ENCODE measurements around the gene ZNF701.
A peak's percentile ranks its signal among the peaks of the same experiment; 100 is the strongest.
"Not testable (repeated sequence)": the region's sequence is repeated elsewhere in the genome, so short reads cannot be mapped to it uniquely, and the experiment has no call there.

The ZNF701 gene

GRCh38 chr19:52601025-52601973 is 31.2 kb downstream of the ZNF701 start:
- peak overlapping the region; percentile 61; the same call in 1 of the 2 replicates for H3K27ac ChIP-seq (ENCODE audit: low read depth, low read length)
- peaks cover 15% of the 10 kb centered on the region; the same call in 1 of the 2 replicates for H3K9me3 ChIP-seq (ENCODE audit: control insufficient read depth, insufficient read depth, low read depth, low read length)
- peaks cover 30% of the 10 kb centered on the region for H3K36me3 ChIP-seq (ENCODE audit: control insufficient read depth, insufficient read depth, low read length)
- H3K4me3 ChIP-seq (ENCODE audit: low read depth, low read length) = peak overlapping the region; percentile 80
- peak overlapping the region; percentile 73 for H3K9ac ChIP-seq (ENCODE audit: low read length)
- H3K27me3 ChIP-seq (ENCODE audit: control insufficient read depth, insufficient read depth, low read length) = no peaks in the 10 kb centered on the region
- peaks cover 5% of the 10 kb centered on the region for H3K4me1 ChIP-seq (ENCODE audit: control insufficient read depth, insufficient read depth, low read length)

GRCh38 chr19:52601974-52602366 is 31.9 kb downstream of the ZNF701 start:
- H3K9me3 ChIP-seq (ENCODE audit: control insufficient read depth, insufficient read depth, low read depth, low read length); H3K4me1 ChIP-seq (ENCODE audit: control insufficient read depth, insufficient read depth, low read length); H3K27ac ChIP-seq (ENCODE audit: low read depth, low read length); H3K27me3 ChIP-seq (ENCODE audit: control insufficient read depth, insufficient read depth, low read length): not testable (repeated sequence)
- Histone ChIP-seq H3K36me3 (ENCODE audit: control insufficient read depth, insufficient read depth, low read length) (peaks cover 23% of the 10 kb centered on the region), H3K4me3 (ENCODE audit: low read depth, low read length) (peak overlapping the region; percentile 80), H3K9ac (ENCODE audit: low read length) (peak overlapping the region; percentile 73)

- H3K36me3 ChIP-seq (ENCODE audit: control insufficient read depth, insufficient read depth, low read length) = peaks cover 15% of the 10 kb centered on the region
- H3K4me3 ChIP-seq (ENCODE audit: low read depth, low read length) = no peak overlapping the region
- no peaks in the 10 kb centered on the region for H3K27me3 ChIP-seq (ENCODE audit: control insufficient read depth, insufficient read depth, low read length)
- H3K9me3 ChIP-seq (ENCODE audit: control insufficient read depth, insufficient read depth, low read depth, low read length) = no peaks in the 10 kb centered on the region
- no peak overlapping the region for H3K9ac ChIP-seq (ENCODE audit: low read length)
- peaks cover 5% of the 10 kb centered on the region for H3K4me1 ChIP-seq (ENCODE audit: control insufficient read depth, insufficient read depth, low read length)
- no peak overlapping the region for H3K27ac ChIP-seq (ENCODE audit: low read depth, low read length)
These were observed 32.9 kb downstream of the ZNF701 start for GRCh38 chr19:52602941-52603340.

DNA sequence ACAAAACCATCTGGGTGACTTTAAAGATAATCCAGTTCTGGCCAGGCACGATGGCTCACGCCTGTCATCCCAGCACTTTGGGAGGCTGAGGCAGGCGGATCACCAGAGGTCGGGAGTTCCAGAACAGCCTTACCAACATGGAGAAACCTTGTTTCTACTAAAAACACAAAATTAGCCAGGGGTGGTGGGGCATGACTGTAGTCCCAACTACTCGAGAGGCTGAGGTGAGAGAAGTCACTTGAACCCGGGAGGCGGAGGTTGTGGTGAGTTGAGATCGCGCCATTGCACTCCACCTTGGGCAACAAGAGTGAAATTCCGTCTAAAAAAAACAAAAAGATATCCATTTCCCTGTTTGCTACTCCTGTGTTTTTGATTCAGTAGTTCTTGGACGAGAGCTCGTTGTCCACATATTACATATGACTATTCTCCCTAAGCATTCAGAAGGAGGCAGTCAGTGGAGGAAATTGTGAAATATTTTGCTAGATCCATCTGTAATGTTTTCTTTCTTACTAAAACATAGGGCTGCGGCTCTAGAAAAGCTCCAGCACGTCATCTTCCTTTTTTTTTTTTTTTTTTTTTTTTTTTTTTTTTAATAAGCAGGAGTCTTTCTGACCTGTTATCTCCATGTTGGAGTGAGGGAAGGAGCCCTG is 33.6 kb downstream of the ZNF701 start:
- Histone ChIP-seq H3K4me3 (ENCODE audit: low read depth, low read length) (no peak overlapping the region), H3K4me1 (ENCODE audit: control insufficient read depth, insufficient read depth, low read length) (peaks cover 5% of the 10 kb centered on the region), H3K27me3 (ENCODE audit: control insufficient read depth, insufficient read depth, low read length) (no peaks in the 10 kb centered on the region), H3K9me3 (ENCODE audit: control insufficient read depth, insufficient read depth, low read depth, low read length) (no peaks in the 10 kb centered on the region; the same call in 1 of the 2 replicates), H3K9ac (ENCODE audit: low read length) (no peak overlapping the region), H3K36me3 (ENCODE audit: control insufficient read depth, insufficient read depth, low read length) (peaks cover 15% of the 10 kb centered on the region), H3K27ac (ENCODE audit: low read depth, low read length) (no peak overlapping the region)

GRCh38 chr19:52613299-52613906 is 43.3 kb downstream of the ZNF701 start:
- H3K4me3 ChIP-seq (ENCODE audit: low read depth, low read length) = no peak overlapping the region
- no peaks in the 10 kb centered on the region for H3K4me1 ChIP-seq (ENCODE audit: control insufficient read depth, insufficient read depth, low read length)
- H3K27me3 ChIP-seq (ENCODE audit: control insufficient read depth, insufficient read depth, low read length) = no peaks in the 10 kb centered on the region
- peaks cover 60% of the 10 kb centered on the region for H3K36me3 ChIP-seq (ENCODE audit: control insufficient read depth, insufficient read depth, low read length)
- H3K27ac ChIP-seq (ENCODE audit: low read depth, low read length) = no peak overlapping the region
- peaks cover 34% of the 10 kb centered on the region for H3K9me3 ChIP-seq (ENCODE audit: control insufficient read depth, insufficient read depth, low read depth, low read length)
- H3K9ac ChIP-seq (ENCODE audit: low read length) = no peak overlapping the region

DNA sequence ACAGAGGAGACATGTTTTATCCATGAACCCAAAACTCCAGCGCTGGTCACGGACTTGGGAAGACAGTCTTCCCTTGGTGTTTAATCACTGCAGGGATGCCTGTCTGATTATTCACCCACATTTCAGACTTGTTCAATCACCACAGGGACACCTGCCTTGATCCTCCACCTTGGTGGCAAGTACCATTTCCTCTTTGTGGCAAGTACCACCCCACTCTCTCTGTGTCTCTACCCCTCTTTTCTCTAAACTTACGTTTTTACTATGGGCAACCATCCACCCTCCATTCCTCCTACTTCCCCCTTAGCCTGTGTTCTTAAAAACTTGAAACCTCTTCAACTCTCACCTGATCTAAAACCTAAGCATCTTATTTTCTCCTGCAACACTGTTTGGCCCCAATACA is 51.3 kb downstream of the ZNF701 start:
- Histone ChIP-seq H3K36me3 (ENCODE audit: control insufficient read depth, insufficient read depth, low read length) (peaks cover 78% of the 10 kb centered on the region), H3K27me3 (ENCODE audit: control insufficient read depth, insufficient read depth, low read length) (no peaks in the 10 kb centered on the region), H3K9ac (ENCODE audit: low read length) (no peak overlapping the region)

DNA sequence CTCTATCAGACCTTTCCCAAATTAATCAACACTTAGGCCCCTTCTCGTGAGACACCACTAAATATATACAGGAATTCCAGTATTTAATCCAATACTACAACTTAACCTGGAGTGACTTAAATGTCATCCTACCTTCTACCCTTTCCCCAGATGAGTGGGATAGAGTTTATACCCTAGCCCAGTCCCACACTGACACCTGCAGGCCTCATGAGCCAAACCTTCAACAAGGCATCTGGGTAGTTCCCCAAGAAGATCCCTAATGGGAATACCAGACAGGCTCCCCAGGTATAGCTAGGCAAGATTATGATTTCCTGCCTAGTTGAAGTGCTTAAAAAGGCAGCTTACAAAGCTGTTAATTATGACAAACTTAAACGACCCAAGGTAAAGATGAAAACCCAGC is 52.2 kb downstream of the ZNF701 start:
- H3K4me1 ChIP-seq (ENCODE audit: control insufficient read depth, insufficient read depth, low read length) = no peaks in the 10 kb centered on the region; the same call in 1 of the 2 replicates
- peaks cover 78% of the 10 kb centered on the region for H3K36me3 ChIP-seq (ENCODE audit: control insufficient read depth, insufficient read depth, low read length)
- H3K4me3 ChIP-seq (ENCODE audit: low read depth, low read length) = no peak overlapping the region
- peaks cover 3% of the 10 kb centered on the region for H3K9me3 ChIP-seq (ENCODE audit: control insufficient read depth, insufficient read depth, low read depth, low read length)
- no peak overlapping the region for H3K27ac ChIP-seq (ENCODE audit: low read depth, low read length)
- no peaks in the 10 kb centered on the region for H3K27me3 ChIP-seq (ENCODE audit: control insufficient read depth, insufficient read depth, low read length)
- no peak overlapping the region for H3K9ac ChIP-seq (ENCODE audit: low read length)

More for the DNA sequence above, 51.3 kb downstream of the ZNF701 start:
- Histone ChIP-seq H3K4me1 (ENCODE audit: control insufficient read depth, insufficient read depth, low read length) (no peaks in the 10 kb centered on the region), H3K4me3 (ENCODE audit: low read depth, low read length) (no peak overlapping the region), H3K27ac (ENCODE audit: low read depth, low read length) (no peak overlapping the region), H3K9me3 (ENCODE audit: control insufficient read depth, insufficient read depth, low read depth, low read length) (peaks cover 5% of the 10 kb centered on the region; the same call in 1 of the 2 replicates)

- Histone ChIP-seq H3K36me3 (ENCODE audit: control insufficient read depth, insufficient read depth, low read length) (peaks cover 52% of the 10 kb centered on the region), H3K4me1 (ENCODE audit: control insufficient read depth, insufficient read depth, low read length) (no peaks in the 10 kb centered on the region; the same call in 1 of the 2 replicates), H3K27me3 (ENCODE audit: control insufficient read depth, insufficient read depth, low read length) (no peaks in the 10 kb centered on the region), H3K4me3 (ENCODE audit: low read depth, low read length) (no peak overlapping the region), H3K9me3 (ENCODE audit: control insufficient read depth, insufficient read depth, low read depth, low read length) (peaks cover 9% of the 10 kb centered on the region; the same call in 1 of the 2 replicates), H3K9ac (ENCODE audit: low read length) (no peak overlapping the region), H3K27ac (ENCODE audit: low read depth, low read length) (no peak overlapping the region)
These were observed 56.8 kb downstream of the ZNF701 start for GRCh38 chr19:52626915-52627314.

DNA sequence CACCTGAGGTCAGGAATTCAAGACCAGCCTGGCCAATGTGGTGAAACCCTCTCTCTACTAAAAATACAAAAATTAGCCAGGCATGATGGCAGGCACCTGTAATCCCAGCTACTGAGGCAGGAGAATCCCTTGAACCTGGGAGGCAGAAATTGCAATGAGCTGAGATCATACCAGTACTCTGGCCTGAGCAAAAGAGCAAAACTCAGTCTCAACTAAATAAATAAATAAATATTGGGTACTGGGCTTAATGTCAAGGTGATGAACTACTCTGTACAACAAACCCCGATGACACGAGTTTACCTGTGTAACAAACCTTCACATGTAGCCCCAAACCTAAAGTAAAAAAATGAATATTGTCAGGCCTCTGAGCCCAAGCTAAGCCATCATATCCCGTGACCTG is 57.4 kb downstream of the ZNF701 start:
- H3K27ac ChIP-seq (ENCODE audit: low read depth, low read length); H3K4me3 ChIP-seq (ENCODE audit: low read depth, low read length); H3K27me3 ChIP-seq (ENCODE audit: control insufficient read depth, insufficient read depth, low read length); H3K9me3 ChIP-seq (ENCODE audit: control insufficient read depth, insufficient read depth, low read depth, low read length); H3K4me1 ChIP-seq (ENCODE audit: control insufficient read depth, insufficient read depth, low read length); H3K9ac ChIP-seq (ENCODE audit: low read length): not testable (repeated sequence)
- H3K36me3 ChIP-seq (ENCODE audit: control insufficient read depth, insufficient read depth, low read length) = peaks cover 52% of the 10 kb centered on the region

DNA sequence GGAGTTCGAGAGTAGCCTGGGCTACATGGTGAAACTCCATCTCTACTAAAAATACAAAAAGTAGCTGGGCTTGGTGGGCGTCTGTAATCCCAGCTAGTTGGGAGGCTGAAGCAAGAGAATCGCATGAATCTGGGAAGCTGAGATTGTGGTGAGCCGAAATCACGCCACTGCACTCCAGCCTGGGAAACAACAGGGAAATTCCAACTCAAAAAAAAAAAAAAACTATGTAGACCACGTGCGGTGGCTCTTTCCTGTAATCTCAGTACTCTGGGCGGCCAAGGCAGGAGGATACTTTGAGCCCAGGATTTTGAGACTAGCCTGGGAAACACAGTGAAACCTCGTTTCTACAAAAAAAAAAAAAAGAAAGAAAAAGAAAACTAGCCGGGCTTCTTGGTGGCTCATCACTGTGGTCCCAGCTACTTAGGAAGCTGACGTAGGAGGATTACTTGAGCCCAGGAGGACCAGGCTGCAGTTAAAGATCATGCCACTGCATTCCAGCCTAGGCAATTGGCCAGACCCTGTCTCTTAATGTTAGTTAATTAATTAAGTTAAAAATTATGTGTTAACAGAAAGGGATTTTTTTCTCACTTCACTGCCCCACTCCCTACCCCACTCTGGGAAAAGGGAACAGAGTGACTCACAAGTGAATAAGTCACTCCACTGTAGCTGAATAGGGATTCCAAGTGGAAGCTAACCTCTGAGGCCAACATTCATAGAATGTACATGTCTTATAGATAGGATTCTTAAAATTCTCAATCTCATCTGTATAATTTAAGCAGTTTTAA is 65.9 kb downstream of the ZNF701 start:
- Histone ChIP-seq H3K27me3 (ENCODE audit: control insufficient read depth, insufficient read depth, low read length) (no peaks in the 10 kb centered on the region), H3K27ac (ENCODE audit: low read depth, low read length) (no peak overlapping the region), H3K4me1 (ENCODE audit: control insufficient read depth, insufficient read depth, low read length) (0 out of 2 replicates have a peak, but pooled peaks cover 4% of the 10 kb centered on the region), H3K36me3 (ENCODE audit: control insufficient read depth, insufficient read depth, low read length) (peaks cover 7% of the 10 kb centered on the region), H3K4me3 (ENCODE audit: low read depth, low read length) (no peak overlapping the region), H3K9me3 (ENCODE audit: control insufficient read depth, insufficient read depth, low read depth, low read length) (no peaks in the 10 kb centered on the region), H3K9ac (ENCODE audit: low read length) (no peak overlapping the region)

Data from HUES6 (cell line).